ENCODE results near the gene SIGLEC7. TPM values are rescaled to one million over a fixed set of nuclear protein-coding genes. Genes with fewer than 3 reads are reported as not detected.

Gene SIGLEC7
- 1 to 10 TPM in 1 of 2 donors, under 1 TPM in 1; 0.94 to 2.0 TPM for total RNA-seq
- 1 to 10 TPM in 1 of 2 donors, under 1 TPM in 1; 0.60 to 1.5 TPM for polyA plus RNA-seq (ENCODE audit: insufficient read length in 2 of 2)
- long read RNA-seq, donor 1 = 0 reads
- long read RNA-seq, donor 2 = 0 reads
- long read RNA-seq, donor 3 = 0 reads
- long read RNA-seq, donor 4, partial matches to known transcripts = 0 of 1 reads
- long read RNA-seq, donor 4, other reads (novel, unspliced or antisense) = 0 of 1 reads

DNA sequence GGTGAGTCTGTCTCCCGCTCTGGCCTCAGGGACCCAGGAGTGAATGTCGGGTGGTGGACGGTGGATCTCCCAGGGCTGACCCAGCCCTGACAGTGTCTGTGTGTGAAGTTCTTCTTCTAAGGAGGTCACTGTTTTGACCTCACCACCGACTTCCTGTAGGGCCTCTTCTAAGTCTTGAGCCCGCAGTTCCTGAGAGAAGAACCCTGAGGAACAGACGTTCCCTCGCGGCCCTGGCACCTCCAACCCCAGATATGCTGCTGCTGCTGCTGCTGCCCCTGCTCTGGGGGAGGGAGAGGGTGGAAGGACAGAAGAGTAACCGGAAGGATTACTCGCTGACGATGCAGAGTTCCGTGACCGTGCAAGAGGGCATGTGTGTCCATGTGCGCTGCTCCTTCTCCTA lies at the start of gene SIGLEC7:
SIGLEC7 (plus strand) TSS at position 183 of the 400 bp plus-strand sequence; CDS start at position 252, 69 bp downstream.
- WGBS (ENCODE audit: insufficient coverage) = 75% methylated on average over 12 of the region's 14 CpGs
- no peak for DNase-seq (ENCODE audit: low read depth in 4 of 6, low spot score in 6 of 6)

DNA sequence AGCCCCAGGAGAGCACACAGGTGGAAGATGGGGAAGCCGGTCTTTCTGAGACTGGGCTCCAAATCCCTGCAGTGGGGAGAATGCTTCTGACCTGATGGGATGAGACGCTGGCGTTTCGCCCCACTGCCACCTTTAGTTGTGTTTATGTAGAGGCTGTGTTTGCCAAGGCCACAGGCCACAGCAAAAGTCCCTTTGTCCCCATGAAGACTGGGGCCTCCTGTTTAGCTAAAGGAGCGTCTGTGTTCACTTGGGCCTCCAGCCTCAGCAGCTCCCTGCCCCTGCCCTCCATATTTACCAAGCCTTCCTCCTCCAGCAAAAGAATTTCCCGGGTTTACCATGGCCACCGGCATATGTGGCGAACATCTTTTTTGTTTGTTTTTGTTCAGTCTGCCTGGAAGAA lies 49.0 kb upstream of the SIGLEC7 start:
- Histone ChIP-seq H3K9me3 (ENCODE audit: control insufficient read depth, insufficient read depth, low read length) (no peaks in the 10 kb centered on the region), H3K4me1 (ENCODE audit: control insufficient read depth, insufficient read depth, low read length) (peaks cover 18% of the 10 kb centered on the region), H3K36me3 (ENCODE audit: control insufficient read depth, insufficient read depth, low read length) (peaks cover 10% of the 10 kb centered on the region), H3K4me3 (ENCODE audit: low read depth, low read length) (no peak overlapping the region), H3K27ac (ENCODE audit: low read depth, low read length) (no peak overlapping the region), H3K27me3 (ENCODE audit: control insufficient read depth, insufficient read depth, low read length) (no peaks in the 10 kb centered on the region)
- DNase-seq (ENCODE audit: low read depth in 4 of 6, low spot score in 6 of 6) = no peak
- 40% methylated on average over 1 of the region's 8 CpGs for WGBS (ENCODE audit: insufficient coverage)

More for the DNA sequence above, at the start of gene SIGLEC7:
- H3K27ac ChIP-seq (ENCODE audit: low read depth, low read length) = peak within 1 kb of the TSS; percentile 15
- H3K4me3 ChIP-seq (ENCODE audit: low read depth, low read length) = no peak within 1 kb of the TSS
- H3K9me3 ChIP-seq (ENCODE audit: control insufficient read depth, insufficient read depth, low read length) = no peaks in the 10 kb centered on the region
- H3K36me3 ChIP-seq (ENCODE audit: control insufficient read depth, insufficient read depth, low read length) = no peaks in the 10 kb centered on the region
- H3K27me3 ChIP-seq (ENCODE audit: control insufficient read depth, insufficient read depth, low read length) = no peaks in the 10 kb centered on the region
- peaks cover 10% of the 10 kb centered on the region for H3K4me1 ChIP-seq (ENCODE audit: control insufficient read depth, insufficient read depth, low read length)

DNA sequence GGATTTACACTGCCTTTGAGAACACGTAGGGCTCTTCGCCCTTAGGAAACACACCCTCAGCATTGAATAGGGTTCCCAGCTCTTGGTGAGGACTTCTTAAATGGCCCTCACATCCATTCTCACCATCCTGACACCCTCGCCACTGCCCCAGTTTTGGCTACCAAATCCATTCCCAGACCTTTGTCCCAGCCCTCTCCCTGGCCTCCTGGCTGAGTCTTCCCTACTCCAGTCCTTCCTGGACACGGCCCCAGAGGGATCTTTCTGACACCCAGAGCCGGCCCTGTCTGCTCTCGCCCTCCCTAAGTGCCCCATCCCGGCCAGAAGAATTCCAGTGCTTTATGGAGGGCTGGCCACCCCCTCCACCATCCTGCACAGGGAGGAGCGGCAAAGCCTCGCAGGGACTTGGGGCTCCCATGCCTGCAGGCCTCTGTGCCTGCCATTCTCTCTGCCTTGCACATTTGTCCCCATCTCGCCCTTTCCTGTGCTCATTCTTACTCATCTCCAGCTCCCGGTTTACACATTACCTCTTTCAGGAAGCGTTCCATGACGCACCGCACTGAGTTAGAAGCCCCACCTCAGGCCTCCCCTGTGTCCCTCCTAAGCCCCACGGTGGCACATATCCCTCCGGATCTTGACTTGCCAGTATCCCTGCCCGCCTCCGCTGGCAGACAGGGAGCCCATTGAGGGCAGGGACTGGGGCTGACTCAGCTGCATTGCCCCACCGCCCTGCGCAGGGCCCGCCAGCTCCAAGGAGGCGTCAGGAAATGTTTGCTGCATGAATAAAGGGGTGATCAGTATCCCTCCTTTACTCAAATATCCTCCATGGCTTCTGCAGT lies 48.4 kb upstream of the SIGLEC7 start:
- H3K4me3 ChIP-seq (ENCODE audit: low read depth, low read length) = no peak overlapping the region
- no peaks in the 10 kb centered on the region for H3K27me3 ChIP-seq (ENCODE audit: control insufficient read depth, insufficient read depth, low read length)
- H3K36me3 ChIP-seq (ENCODE audit: control insufficient read depth, insufficient read depth, low read length) = peaks cover 14% of the 10 kb centered on the region
- H3K4me1 ChIP-seq (ENCODE audit: control insufficient read depth, insufficient read depth, low read length) = peaks cover 21% of the 10 kb centered on the region
- DNase-seq (ENCODE audit: low read depth in 4 of 6, low spot score in 6 of 6) = no peak
- 67% methylated on average over 15 of the region's 22 CpGs for WGBS (ENCODE audit: insufficient coverage)
- no peak overlapping the region for H3K27ac ChIP-seq (ENCODE audit: low read depth, low read length)
- H3K9me3 ChIP-seq (ENCODE audit: control insufficient read depth, insufficient read depth, low read length) = no peaks in the 10 kb centered on the region

DNA sequence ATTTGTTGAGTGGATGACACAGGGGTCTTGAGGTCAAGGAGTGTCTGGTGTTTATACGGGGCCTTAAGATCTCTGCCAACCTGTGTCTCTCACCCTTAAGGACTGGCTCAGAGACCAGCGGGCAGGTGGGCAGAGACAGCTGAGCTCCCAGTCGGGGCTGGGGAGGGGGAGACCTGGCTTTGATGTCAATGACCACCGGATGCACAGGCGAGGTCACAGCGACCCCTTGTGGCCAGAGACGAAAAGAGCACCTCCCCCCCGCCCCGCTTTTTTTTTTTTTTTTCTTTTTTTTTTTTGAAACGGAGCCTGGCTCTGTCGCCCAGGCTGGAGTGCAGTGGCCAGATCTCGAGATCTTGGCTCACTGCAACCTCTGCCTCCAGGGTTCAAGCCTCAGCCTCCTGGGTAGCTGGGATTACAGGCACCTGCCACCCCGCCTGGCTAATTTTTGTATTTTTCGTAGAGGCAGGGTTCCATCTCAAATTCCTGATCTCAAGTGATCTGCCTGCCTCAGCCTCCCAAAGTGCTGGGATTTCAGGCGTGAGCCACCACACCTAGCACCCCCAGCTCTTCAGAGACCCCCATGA lies 47.3 kb upstream of the SIGLEC7 start:
- DNase-seq (ENCODE audit: low read depth in 4 of 6, low spot score in 6 of 6) = peak in 2 of 6 donors; percentile 39 to 50
- WGBS (ENCODE audit: insufficient coverage) = 31% methylated on average over 10 of the region's 15 CpGs
- Histone ChIP-seq H3K4me3 (ENCODE audit: low read depth, low read length) (no peak overlapping the region), H3K27me3 (ENCODE audit: control insufficient read depth, insufficient read depth, low read length) (no peaks in the 10 kb centered on the region), H3K4me1 (ENCODE audit: control insufficient read depth, insufficient read depth, low read length) (peaks cover 29% of the 10 kb centered on the region), H3K9me3 (ENCODE audit: control insufficient read depth, insufficient read depth, low read length) (no peaks in the 10 kb centered on the region), H3K27ac (ENCODE audit: low read depth, low read length) (no peak overlapping the region), H3K36me3 (ENCODE audit: control insufficient read depth, insufficient read depth, low read length) (peaks cover 22% of the 10 kb centered on the region)

DNA sequence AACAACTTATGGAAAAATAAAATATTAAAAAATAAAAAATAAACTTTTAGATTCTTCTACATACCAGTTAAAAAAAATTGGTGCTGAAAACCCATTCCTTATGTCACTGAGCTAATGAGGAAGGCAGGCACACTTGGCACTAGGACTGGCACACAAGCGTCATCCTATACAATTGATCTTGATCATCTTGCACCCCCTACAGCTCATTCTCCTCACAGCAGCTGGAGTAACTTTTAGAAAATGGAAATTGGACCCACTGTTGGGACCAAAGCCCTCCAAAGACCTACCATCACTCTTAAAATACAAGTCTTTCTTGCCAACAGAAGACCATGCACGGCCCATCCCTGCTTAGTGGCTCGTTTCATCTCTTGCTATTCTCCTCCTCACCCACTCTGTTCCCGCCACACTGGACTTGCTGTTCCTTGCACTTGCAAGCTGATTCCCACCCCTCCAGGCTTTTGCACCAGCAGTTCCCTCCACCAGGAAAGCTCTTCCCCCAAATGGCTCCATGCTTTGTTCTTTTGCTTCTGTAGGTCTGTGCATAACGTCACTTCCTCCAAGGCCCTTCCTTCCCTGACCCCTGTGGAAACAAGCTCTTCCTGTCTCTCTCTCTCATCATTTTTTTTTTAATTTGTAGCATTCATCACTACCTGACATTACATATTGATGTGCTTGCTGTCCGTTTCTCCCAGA lies 45.5 kb upstream of the SIGLEC7 start:
- Histone ChIP-seq H3K4me1 (ENCODE audit: control insufficient read depth, insufficient read depth, low read length) (peaks cover 32% of the 10 kb centered on the region), H3K36me3 (ENCODE audit: control insufficient read depth, insufficient read depth, low read length) (peaks cover 33% of the 10 kb centered on the region), H3K9me3 (ENCODE audit: control insufficient read depth, insufficient read depth, low read length) (no peaks in the 10 kb centered on the region), H3K27me3 (ENCODE audit: control insufficient read depth, insufficient read depth, low read length) (no peaks in the 10 kb centered on the region), H3K4me3 (ENCODE audit: low read depth, low read length) (no peak overlapping the region), H3K27ac (ENCODE audit: low read depth, low read length) (no peak overlapping the region)
- 92% methylated on average over 6 of the region's 6 CpGs for WGBS (ENCODE audit: insufficient coverage)
- DNase-seq (ENCODE audit: low read depth in 4 of 6, low spot score in 6 of 6) = peak in 1 of 6 donors; percentile 17

DNA sequence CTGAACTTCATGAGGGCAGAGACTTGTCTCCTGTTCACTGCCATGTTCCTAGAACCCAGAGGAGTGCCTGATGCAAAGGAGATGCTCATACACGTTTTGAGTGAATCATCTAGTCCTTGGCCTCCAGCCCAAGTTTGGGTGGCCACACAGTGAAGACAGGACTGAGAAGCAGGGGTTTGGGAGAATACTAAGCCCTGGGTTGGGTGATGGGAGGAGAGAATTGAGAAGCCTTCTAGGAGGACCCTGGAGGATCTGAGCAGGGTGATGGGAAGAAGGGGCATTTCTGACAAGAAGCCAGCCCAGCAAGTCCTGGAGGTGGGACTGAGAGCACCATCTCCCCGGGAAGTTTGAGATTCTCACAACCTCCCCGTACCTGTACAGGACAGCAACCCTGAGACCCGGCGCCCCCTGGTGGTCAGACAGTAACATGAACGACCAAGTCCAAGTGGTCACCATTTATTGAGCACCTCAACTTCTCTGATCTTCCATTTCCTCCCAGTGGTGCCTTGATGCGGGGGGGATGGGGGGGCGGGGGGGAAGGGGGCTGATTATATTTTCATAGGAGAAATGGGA lies 44.8 kb upstream of the SIGLEC7 start:
- H3K36me3 ChIP-seq (ENCODE audit: control insufficient read depth, insufficient read depth, low read length) = peaks cover 38% of the 10 kb centered on the region
- 24% methylated on average over 3 of the region's 8 CpGs for WGBS (ENCODE audit: insufficient coverage)
- H3K27me3 ChIP-seq (ENCODE audit: control insufficient read depth, insufficient read depth, low read length) = no peaks in the 10 kb centered on the region
- no peak overlapping the region for H3K27ac ChIP-seq (ENCODE audit: low read depth, low read length)
- peaks cover 32% of the 10 kb centered on the region for H3K4me1 ChIP-seq (ENCODE audit: control insufficient read depth, insufficient read depth, low read length)
- peak in 2 of 6 donors; percentile 44 to 63 for DNase-seq (ENCODE audit: low read depth in 4 of 6, low spot score in 6 of 6)
- H3K4me3 ChIP-seq (ENCODE audit: low read depth, low read length) = no peak overlapping the region
- H3K9me3 ChIP-seq (ENCODE audit: control insufficient read depth, insufficient read depth, low read length) = no peaks in the 10 kb centered on the region

DNA sequence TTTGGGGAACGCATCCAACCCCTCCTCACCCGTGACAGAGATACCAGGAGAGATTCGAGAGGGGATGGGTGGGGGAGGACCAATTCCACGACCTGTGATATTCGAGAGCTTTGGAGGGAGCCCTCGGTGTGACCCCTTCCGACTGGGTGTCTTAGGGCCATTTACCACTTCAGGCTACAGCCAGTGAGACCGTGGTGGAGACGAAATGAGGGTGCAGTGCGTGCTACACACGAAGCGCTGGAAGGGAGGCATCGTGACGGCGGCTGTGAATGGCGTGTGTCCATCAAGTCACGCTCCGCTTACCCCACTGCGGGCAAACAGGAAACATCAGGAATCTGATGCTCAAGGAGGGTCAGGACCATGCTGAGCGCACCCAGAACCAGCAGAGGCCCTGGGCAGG lies 44.3 kb upstream of the SIGLEC7 start:
- no peaks in the 10 kb centered on the region for H3K27me3 ChIP-seq (ENCODE audit: control insufficient read depth, insufficient read depth, low read length)
- WGBS (ENCODE audit: insufficient coverage) = 88% methylated on average over 18 of the region's 20 CpGs
- H3K9me3 ChIP-seq (ENCODE audit: control insufficient read depth, insufficient read depth, low read length) = no peaks in the 10 kb centered on the region
- no peak overlapping the region for H3K27ac ChIP-seq (ENCODE audit: low read depth, low read length)
- H3K4me3 ChIP-seq (ENCODE audit: low read depth, low read length) = no peak overlapping the region
- peaks cover 44% of the 10 kb centered on the region for H3K36me3 ChIP-seq (ENCODE audit: control insufficient read depth, insufficient read depth, low read length)
- no peak for DNase-seq (ENCODE audit: low read depth in 4 of 6, low spot score in 6 of 6)
- peaks cover 32% of the 10 kb centered on the region for H3K4me1 ChIP-seq (ENCODE audit: control insufficient read depth, insufficient read depth, low read length)

DNA sequence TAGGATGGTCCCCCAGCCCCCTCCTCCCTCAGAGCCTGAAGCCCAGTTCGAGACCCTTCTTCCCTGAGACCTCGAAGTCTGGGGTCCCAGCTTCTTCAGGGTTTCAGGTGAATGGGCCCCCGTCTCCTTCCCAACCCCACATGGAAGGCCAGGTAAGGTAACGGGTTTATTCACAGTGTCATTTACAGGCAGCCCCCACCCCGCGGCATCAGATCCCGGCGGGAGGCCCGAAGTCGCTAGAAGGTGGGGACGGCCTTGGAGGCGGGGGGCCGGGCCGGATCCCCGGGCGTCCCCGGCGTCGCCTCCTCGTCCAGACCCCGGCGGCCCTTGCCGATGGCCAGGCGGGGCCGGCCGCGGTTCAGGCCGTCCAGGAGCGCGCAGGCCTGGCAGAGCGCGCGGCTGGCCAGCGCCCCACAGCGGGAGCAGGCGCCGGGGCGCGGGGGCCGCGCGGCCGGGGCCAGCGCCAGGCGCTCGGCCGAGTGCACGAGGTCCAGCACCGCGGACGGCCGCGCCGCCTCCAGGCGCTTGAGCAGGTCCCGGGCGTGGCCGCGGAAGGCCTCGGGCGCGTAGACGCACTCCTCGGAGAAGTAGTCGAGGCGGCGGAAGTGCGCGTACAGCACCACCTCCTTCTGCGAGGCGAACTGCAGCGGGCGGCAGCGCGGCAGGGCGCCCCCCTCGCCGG lies 43.6 kb upstream of the SIGLEC7 start:
- peak in 2 of 6 donors; percentile 21 to 51 for DNase-seq (ENCODE audit: low read depth in 4 of 6, low spot score in 6 of 6)
- no peak overlapping the region for H3K27ac ChIP-seq (ENCODE audit: low read depth, low read length)

DNA sequence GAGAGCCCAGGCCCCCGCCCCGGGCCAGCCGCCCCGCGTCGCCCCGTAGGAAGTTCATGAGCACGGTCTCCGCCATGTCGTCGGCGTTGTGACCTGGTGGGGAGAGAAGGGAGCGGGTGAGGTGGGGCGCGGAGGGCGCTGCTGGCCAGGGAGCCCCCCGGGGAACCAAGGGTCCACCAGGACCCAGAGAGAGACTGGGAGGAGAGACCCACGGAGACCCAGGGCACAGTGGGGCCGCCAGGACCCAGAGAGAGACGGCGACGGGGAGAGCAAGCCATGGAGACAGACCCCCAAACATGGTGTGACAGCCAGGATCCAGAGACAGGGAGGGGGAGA lies 43.1 kb upstream of the SIGLEC7 start:
- Histone ChIP-seq H3K9me3 (ENCODE audit: control insufficient read depth, insufficient read depth, low read length) (no peaks in the 10 kb centered on the region), H3K27me3 (ENCODE audit: control insufficient read depth, insufficient read depth, low read length) (no peaks in the 10 kb centered on the region), H3K4me3 (ENCODE audit: low read depth, low read length) (no peak overlapping the region), H3K27ac (ENCODE audit: low read depth, low read length) (no peak overlapping the region), H3K4me1 (ENCODE audit: control insufficient read depth, insufficient read depth, low read length) (peaks cover 26% of the 10 kb centered on the region), H3K36me3 (ENCODE audit: control insufficient read depth, insufficient read depth, low read length) (peaks cover 45% of the 10 kb centered on the region)
- no peak for DNase-seq (ENCODE audit: low read depth in 4 of 6, low spot score in 6 of 6)
- 39% methylated on average over 21 of the region's 22 CpGs for WGBS (ENCODE audit: insufficient coverage)

More for the DNA sequence above, 43.6 kb upstream of the SIGLEC7 start:
- Histone ChIP-seq H3K4me1 (ENCODE audit: control insufficient read depth, insufficient read depth, low read length) (peaks cover 31% of the 10 kb centered on the region), H3K4me3 (ENCODE audit: low read depth, low read length) (no peak overlapping the region), H3K9me3 (ENCODE audit: control insufficient read depth, insufficient read depth, low read length) (no peaks in the 10 kb centered on the region), H3K27me3 (ENCODE audit: control insufficient read depth, insufficient read depth, low read length) (no peaks in the 10 kb centered on the region), H3K36me3 (ENCODE audit: control insufficient read depth, insufficient read depth, low read length) (peaks cover 44% of the 10 kb centered on the region)
- 39% methylated on average over 78 of the region's 78 CpGs for WGBS (ENCODE audit: insufficient coverage)

Measured in spinal cord (tissue), 10 donors.